B cell (primary cell): ENCODE results near the gene CHST15. TPM values are rescaled to one million over a fixed set of nuclear protein-coding genes. Genes with fewer than 3 reads are reported as not detected.
A peak's percentile ranks its signal among the peaks of the same experiment; 100 is the strongest.

ENCODE experiments used
- ATAC-seq: fragments of 200-7000 bp; cut with Tn5 transposase; one replicate; pipeline ENCODE4 v1.10.0; 2021; ENCODE audit warnings: low read depth, mild to moderate bottlenecking, moderate number of reproducible peaks, moderate library complexity
- CTCF ChIA-PET: fragments of 350-600 bp; sonication (Branson Sonifier 250); formaldehyde crosslinking; loops from one replicate; lab custom pipeline; 2021; ENCODE audit warnings: antibody characterized with exemption, inconsistent platforms; lab: Charles Lee
- POLR2A ChIA-PET: fragments of 350-600 bp; sonication (Branson Sonifier 250); formaldehyde crosslinking; loops from one replicate; lab custom pipeline; 2021; ENCODE audit warnings: antibody characterized with exemption; lab: Charles Lee
- DNase-seq: peaks from one replicate; pipeline ENCODE4 v3.0.0; 2013
- H2AFZ ChIP-seq: 2 replicates; pipeline ENCODE4 v1.6.1; 2012; ENCODE audit warnings: mild to moderate bottlenecking, low read depth, low read length; ENCODE audit not compliant: insufficient read depth, poor library complexity, severe bottlenecking
- H3K27ac ChIP-seq, 2 donors: 1 replicate in 1 of 2; 2 replicates in 1 of 2; pipeline ENCODE4 v1.5.1; 2012 to 2013; ENCODE audit warnings: low read length in 2 of 2, mild to moderate bottlenecking in 2 of 2, moderate library complexity in 1 of 2
- H3K27me3 ChIP-seq, 4 experiments: fragments of 200-600 bp in 1 of 4; sonication (generic) in 1 of 4; replicated peaks in 1 of 4; 1 replicate in 2 of 4; 2 replicates in 2 of 4; pipeline versions ENCODE4 v1.6.1 to v1.7.0; 2013 to 2016; ENCODE audit warnings: low read length in 3 of 4, mild to moderate bottlenecking in 2 of 4, mixed read lengths in 1 of 4, moderate library complexity in 1 of 4; ENCODE audit not compliant: insufficient read depth in 4 of 4, control insufficient read depth in 3 of 4; ENCODE audit errors: control extremely low read depth in 1 of 4
- H3K36me3 ChIP-seq, 2 experiments: replicated peaks in 1 of 2; 1 replicate in 1 of 2; 2 replicates in 1 of 2; pipeline versions ENCODE4 v1.6.1 to v1.7.1; 2013; ENCODE audit warnings: low read length in 1 of 2; ENCODE audit not compliant: insufficient read depth in 2 of 2, control insufficient read depth in 1 of 2; ENCODE audit errors: control extremely low read depth in 1 of 2, extremely low read depth in 1 of 2
- H3K4me1 ChIP-seq, 2 donors: fragments of 200-600 bp in 1 of 2; sonication (generic) in 1 of 2; 1 replicate in 1 of 2; 2 replicates in 1 of 2; pipeline versions ENCODE4 v1.5.1 to v1.6.1; 2013 to 2017; ENCODE audit warnings: low read length in 2 of 2; ENCODE audit not compliant: control insufficient read depth in 2 of 2, insufficient read depth in 2 of 2
- H3K4me2 ChIP-seq: replicated peaks from 2 replicates; pipeline ENCODE3; 2012; ENCODE audit warnings: mild to moderate bottlenecking, low read depth, low read length; ENCODE audit not compliant: poor library complexity, severe bottlenecking
- H3K4me3 ChIP-seq, 5 experiments: fragments of 200-600 bp in 1 of 5; sonication (generic) in 1 of 5; 1 replicate in 3 of 5; 2 replicates in 2 of 5; pipeline versions ENCODE4 v1.5.1 to v1.7.0; 2011 to 2016; ENCODE audit warnings: low read length in 4 of 5, mild to moderate bottlenecking in 4 of 5, low read depth in 2 of 5, control low read depth in 1 of 5, moderate library complexity in 1 of 5; ENCODE audit not compliant: insufficient read depth in 1 of 5; ENCODE audit errors: control extremely low read depth in 1 of 5, extremely low read depth in 1 of 5
- H3K79me2 ChIP-seq: fragments of 200-600 bp; sonication (generic); one replicate; pipeline ENCODE4 v1.6.0; 2016; ENCODE audit warnings: low read length; ENCODE audit not compliant: control insufficient read depth, insufficient read depth
- H3K9ac ChIP-seq: fragments of 200-600 bp; sonication (generic); 2 replicates; pipeline ENCODE4 v1.6.1; 2017; ENCODE audit warnings: mild to moderate bottlenecking, low read length, moderate library complexity
- H3K9me3 ChIP-seq, 3 donors: one replicate each; pipeline versions ENCODE4 v1.6.1 to v1.7.1; 2013; ENCODE audit warnings: low read length in 2 of 3; ENCODE audit not compliant: control insufficient read depth in 2 of 3, insufficient read depth in 1 of 3; ENCODE audit errors: control extremely low read depth in 1 of 3
- H4K20me1 ChIP-seq: 2 replicates; pipeline ENCODE4 v1.6.0; 2012; ENCODE audit warnings: mild to moderate bottlenecking, low read length; ENCODE audit not compliant: insufficient read depth, control insufficient read depth, poor library complexity, severe bottlenecking
- H3K27ac Mint-ChIP-seq: one replicate; pipeline ENCODE4 v1.8.0; 2021; ENCODE audit warnings: mixed read lengths
- H3K27me3 Mint-ChIP-seq: one replicate; pipeline ENCODE4 v1.8.0; 2021; ENCODE audit warnings: mixed read lengths
- H3K4me1 Mint-ChIP-seq: one replicate; pipeline ENCODE4 v1.8.0; 2021; ENCODE audit warnings: mixed read lengths
- H3K4me3 Mint-ChIP-seq: one replicate; pipeline ENCODE4 v1.8.0; 2021; ENCODE audit warnings: mixed read lengths
- H3K9me3 Mint-ChIP-seq: one replicate; pipeline ENCODE4 v1.8.0; 2022; ENCODE audit warnings: mixed read lengths; ENCODE audit not compliant: insufficient read depth
- CTCF ChIP-seq: fragments of 200-600 bp; IDR thresholded peaks from one replicate; pipeline ENCODE4 v1.8.0; 2022; ENCODE audit warnings: antibody characterized with exemption, mild to moderate bottlenecking
- EZH2 ChIP-seq: IDR thresholded peaks from 2 replicates; pipeline ENCODE4 v1.6.1; 2012; ENCODE audit warnings: borderline replicate concordance, low read depth, mild to moderate bottlenecking, moderate library complexity, low read length; ENCODE audit not compliant: insufficient read depth, poor library complexity, severe bottlenecking
- WGBS: methylation state at CpG from one replicate; pipeline ENCODE4 v1.1.5; 2013; ENCODE audit warnings: missing lambda C conversion rate; ENCODE audit not compliant: insufficient coverage; 5-methylcytosine and 5-hydroxymethylcytosine counted together
- intact Hi-C: fragments of 100-400 bp; cut with micrococcal nuclease; formaldehyde crosslinking; loops from one replicate; pipeline ENCODE4 v1.10.0; 2022
- polyA plus RNA-seq: library from polyadenylated mRNA; depleted of rRNA; stranded (reverse); fragments of >200 nt; gene quantifications from 2 replicates; pipeline ENCODE4 v1.2.3, GENCODE V29; 2012
- total RNA-seq, 2 donors: library from RNA; stranded (reverse); fragments of 120-200 nt in 1 of 2; gene quantifications; 1 replicate in 1 of 2; 2 replicates in 1 of 2; pipeline versions ENCODE4 v1.2.3 to v1.2.4, GENCODE V29; 2013 to 2022

CHST15 gene
- total and polyA plus RNA-seq, 2 donors (not counting 1 experiment from before 2014, with no cell fraction given) = 17.9 to 75.4 TPM

DNA sequence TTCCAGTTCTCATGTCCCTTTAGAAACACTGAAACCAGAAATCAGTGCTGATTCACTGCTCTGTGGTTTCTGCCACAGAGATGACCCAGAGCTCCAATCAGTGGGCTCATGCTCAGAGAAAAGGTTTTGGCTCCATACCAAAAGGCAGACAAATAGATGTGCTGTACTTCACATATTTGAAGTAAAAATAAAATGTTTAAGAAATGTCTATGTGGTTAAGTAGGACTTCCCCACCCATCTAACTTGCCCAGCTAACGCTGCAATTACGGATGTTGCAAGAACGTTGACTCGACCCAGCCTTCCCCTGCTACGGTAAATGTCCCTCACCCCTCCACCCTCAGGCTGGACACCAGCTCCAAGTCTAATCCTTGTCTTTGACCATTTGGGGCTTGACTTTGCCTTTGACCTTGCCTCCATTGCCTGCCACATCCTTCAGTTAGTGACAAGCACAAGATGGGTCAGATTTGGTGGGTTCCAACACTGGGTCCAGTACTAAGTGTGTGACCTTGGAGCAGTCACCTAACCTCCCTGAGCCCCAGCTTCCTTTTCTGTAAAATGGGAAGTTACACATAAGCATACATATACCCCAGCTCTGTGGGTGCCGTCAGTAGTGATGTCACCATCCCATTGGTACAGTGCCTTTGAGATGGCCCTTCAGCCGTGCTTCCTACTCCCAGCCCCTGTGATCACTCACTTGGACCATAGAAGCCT is 95.8 kb downstream of the CHST15 start:
- ATAC-seq = no peak
- no peaks in the 10 kb centered on the region for H4K20me1 ChIP-seq
- H3K27ac ChIP-seq = no peak overlapping the region
- no peak for TF ChIP-seq EZH2
- no peak for TF ChIP-seq CTCF
- no peak overlapping the region for H3K9ac ChIP-seq
- no peaks in the 10 kb centered on the region for H3K79me2 ChIP-seq
- POLR2A ChIA-PET = interaction anchor here (3.6 kb wide), 1 partner anchor 38 kb away, joined by 11 read pairs; no protein-coding TSS in a partner anchor
- no peak overlapping the region for H3K4me2 ChIP-seq
- CTCF ChIA-PET = interaction anchor here (0.5 to 6.1 kb wide), 12 partner anchors 29 to 748 kb away, joined by 3 to 365 read pairs (median 41); partner anchors contain the start of genes CHST15 and FAM53B
- peaks cover 0 to 17% (median 9%) of the 10 kb centered on the region in 4 experiments for H3K27me3 ChIP-seq
- H3K4me3 ChIP-seq = no peak overlapping the region
- H3K9me3 ChIP-seq = no peaks in the 10 kb centered on the region
- H3K36me3 ChIP-seq = no peaks in the 10 kb centered on the region
- peaks cover 25 to 32% of the 10 kb centered on the region in 2 donors for H3K4me1 ChIP-seq
- peaks cover 19% of the 10 kb centered on the region for H3K27me3 Mint-ChIP-seq
- peak overlapping the region; percentile 17 for H3K27ac Mint-ChIP-seq
- peaks cover 37% of the 10 kb centered on the region for H3K4me1 Mint-ChIP-seq
- H2AFZ ChIP-seq = no peak overlapping the region
- no peak overlapping the region for H3K4me3 Mint-ChIP-seq
- no peaks in the 10 kb centered on the region for H3K9me3 Mint-ChIP-seq
- WGBS = 41% methylated on average over 7 of the region's 7 CpGs
- DNase-seq = peak; percentile 21
- intact Hi-C loops = loop anchor here (5.0 kb wide), 1 partner anchor 535 kb away; no protein-coding TSS in a partner anchor

DNA sequence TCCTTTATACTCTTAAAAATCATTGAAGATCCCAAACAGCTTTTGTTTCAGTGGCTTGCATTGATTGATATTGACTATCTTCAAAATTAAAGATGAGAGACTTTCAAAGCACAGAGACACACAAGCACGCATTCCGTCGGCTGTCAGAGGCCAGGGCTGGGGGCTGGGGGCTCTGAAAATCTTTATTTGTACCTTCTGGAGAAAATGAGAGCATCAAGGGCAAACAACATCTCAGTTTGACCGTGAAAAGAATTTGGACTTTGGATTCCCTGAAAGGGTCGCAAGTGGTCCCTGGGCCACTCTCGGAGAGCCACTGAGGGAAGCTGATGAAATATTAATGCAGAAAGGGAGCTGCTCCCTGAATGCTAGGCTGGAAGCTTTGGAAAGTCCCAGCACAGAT is 96.4 kb downstream of the CHST15 start:
- DNase-seq (no peak), ATAC-seq (no peak)
- Mint-ChIP-seq H3K27me3 (peaks cover 22% of the 10 kb centered on the region), H3K4me3 (no peak overlapping the region), H3K27ac (no peak overlapping the region), H3K4me1 (peaks cover 37% of the 10 kb centered on the region), H3K9me3 (no peaks in the 10 kb centered on the region)
- CTCF ChIA-PET = interaction anchor here (1.1 to 6.1 kb wide), 27 partner anchors 8 to 749 kb away, joined by 3 to 365 read pairs (median 12); partner anchors contain the start of genes CHST15 and FAM53B
- H3K4me1 ChIP-seq = peaks cover 27 to 34% of the 10 kb centered on the region in 2 donors
- H3K9ac ChIP-seq = no peak overlapping the region
- peaks cover 0 to 22% (median 12%) of the 10 kb centered on the region in 4 experiments for H3K27me3 ChIP-seq
- H3K36me3 ChIP-seq = no peaks in the 10 kb centered on the region
- no peak overlapping the region for H2AFZ ChIP-seq
- H3K79me2 ChIP-seq = no peaks in the 10 kb centered on the region
- peaks cover 0 to 5% (median 0%) of the 10 kb centered on the region in 3 donors for H3K9me3 ChIP-seq
- no peak overlapping the region for H3K27ac ChIP-seq
- POLR2A ChIA-PET = interaction anchor here (1.7 to 3.6 kb wide), 3 partner anchors 39 to 228 kb away, joined by 3 to 11 read pairs (median 7); no protein-coding TSS in a partner anchor
- intact Hi-C loops = loop anchor here (5.0 kb wide), 1 partner anchor 535 kb away; no protein-coding TSS in a partner anchor
- H4K20me1 ChIP-seq = no peaks in the 10 kb centered on the region
- WGBS = 98% methylated on average over 6 of the region's 6 CpGs
- TF ChIP-seq CTCF = no peak
- TF ChIP-seq EZH2 = no peak
- no peak overlapping the region for H3K4me3 ChIP-seq
- no peak overlapping the region for H3K4me2 ChIP-seq
